Measurements from ENCODE around the gene MYBPH. TPM values are rescaled to one million over a fixed set of nuclear protein-coding genes. Genes with fewer than 3 reads are reported as not detected.

Gene MYBPH
- total RNA-seq, 1 donor from 2014 or later, result not detected

DNA sequence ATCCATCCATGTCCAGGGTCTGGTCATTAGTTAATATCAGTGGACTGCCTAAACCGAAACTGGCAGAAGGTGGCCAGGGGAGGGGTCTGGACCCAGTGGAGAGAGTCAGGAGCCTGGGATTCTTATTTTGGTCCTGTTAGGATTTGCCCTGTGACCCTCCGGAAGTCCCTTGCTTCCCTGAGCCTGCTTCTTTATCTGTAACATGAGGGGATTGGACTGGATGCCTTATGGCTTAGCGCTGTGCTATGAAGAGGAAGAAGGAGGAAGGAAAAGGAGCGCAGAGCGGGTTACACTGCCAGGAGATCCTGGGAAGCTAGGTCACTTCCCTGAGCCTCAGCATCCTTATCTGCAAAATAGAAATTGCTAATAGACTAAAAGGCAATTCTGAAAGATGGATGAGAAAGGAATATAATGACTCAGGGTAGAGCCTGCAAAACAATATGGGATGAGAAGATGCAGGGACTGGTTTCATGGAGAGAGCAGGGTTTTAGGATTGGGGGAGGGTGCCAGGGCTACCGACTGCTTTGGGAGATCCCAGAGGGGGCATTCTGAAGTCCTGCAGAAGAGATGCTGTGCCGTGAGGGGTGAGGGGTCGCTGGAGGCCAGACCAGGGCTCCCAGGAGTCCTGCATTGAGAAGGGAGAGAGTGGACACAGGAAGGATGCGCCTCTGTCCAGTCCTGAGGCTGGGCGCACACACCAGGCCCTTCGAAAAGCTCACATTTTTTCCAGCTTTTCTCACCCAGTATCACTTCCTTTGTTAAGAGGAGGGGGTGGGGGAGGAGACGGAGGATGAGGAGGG lies 48.6 kb downstream of the MYBPH start:
- H3K79me2 ChIP-seq (ENCODE audit: insufficient read depth, low read length), result no peaks in the 10 kb centered on the region
- H3K27ac ChIP-seq (ENCODE audit: low read depth, low read length), result no peak overlapping the region
- Mint-ChIP-seq H3K36me3 (ENCODE audit: low read depth, unreplicated experiment) (peaks cover 3% of the 10 kb centered on the region), H3K9me3 (ENCODE audit: unreplicated experiment) (no peaks in the 10 kb centered on the region), H3K4me1 (ENCODE audit: low read depth, unreplicated experiment) (peaks cover 13% of the 10 kb centered on the region), H3K27ac (ENCODE audit: unreplicated experiment) (peak overlapping the region; percentile 24), H3K27me3 (ENCODE audit: low read depth, unreplicated experiment) (peaks cover 56% of the 10 kb centered on the region), H3K4me3 (ENCODE audit: unreplicated experiment) (peak overlapping the region; percentile 84)
- H3K4me3 ChIP-seq (ENCODE audit: insufficient read depth, low read depth, low read length), result peak overlapping the region; percentile 61
- FAIRE-seq, result no peak
- no peaks in the 10 kb centered on the region for H3K36me3 ChIP-seq (ENCODE audit: insufficient read depth, low read length)
- H3K4me1 ChIP-seq (ENCODE audit: insufficient read depth, low read length), result peaks cover 11% of the 10 kb centered on the region
- DNase-seq (ENCODE audit: low read depth), result peak; percentile 33
- H3K27me3 ChIP-seq (ENCODE audit: insufficient read depth, low read length), result peaks cover 6% of the 10 kb centered on the region
- H2AFZ ChIP-seq (ENCODE audit: low read depth, low read length), result peak overlapping the region; percentile 88
- peaks cover 10% of the 10 kb centered on the region for H4K20me1 ChIP-seq (ENCODE audit: insufficient read depth, low read length)
- H3K9me3 ChIP-seq (ENCODE audit: insufficient read depth, low read depth, low read length), result no peaks in the 10 kb centered on the region
- H3K4me2 ChIP-seq (ENCODE audit: low read length), result peak overlapping the region; percentile 88
- peak overlapping the region; percentile 16 for H3K9ac ChIP-seq (ENCODE audit: low read length)
- TF ChIP-seq EZH2 (IDR thresholded peaks at IDR 0.05; ENCODE audit: insufficient read depth, low read length) (no peak), CTCF (IDR thresholded peaks at IDR 0.05; ENCODE audit: insufficient read depth, low read depth, low read length) (no peak)

DNA sequence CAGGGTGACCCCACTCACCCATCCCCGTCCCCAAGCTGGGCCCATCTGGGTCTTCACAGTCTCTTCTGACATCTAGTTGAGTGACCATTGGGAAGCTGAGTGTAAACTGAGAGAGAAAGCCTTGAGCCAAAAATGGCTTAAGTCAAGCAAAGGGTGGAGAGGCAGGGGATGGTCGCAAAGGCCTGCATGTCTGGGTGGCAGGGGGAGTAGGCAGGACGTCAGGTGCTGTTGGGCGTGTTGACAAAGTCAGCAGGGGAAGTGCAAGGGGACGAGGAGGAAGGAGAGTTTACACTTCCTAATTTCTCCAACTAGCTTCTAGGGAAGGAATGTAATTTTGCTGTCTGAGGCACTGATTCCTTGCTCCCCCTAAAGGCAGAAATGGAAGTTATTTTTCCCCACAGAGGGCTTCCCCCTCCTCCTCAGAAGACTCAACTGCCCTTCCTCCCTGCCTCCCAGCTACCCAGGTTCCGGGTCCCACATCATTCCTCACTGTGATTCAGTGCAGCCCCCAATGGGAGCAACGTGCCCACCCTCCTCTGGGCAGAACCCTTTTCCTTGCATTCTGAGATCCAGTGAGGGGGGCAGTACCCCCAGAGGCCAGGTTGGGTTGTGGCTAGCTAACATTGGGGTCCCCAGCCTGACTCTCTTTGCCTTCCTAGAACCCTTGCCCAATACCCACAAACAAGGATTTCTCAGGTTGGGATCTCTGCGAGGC lies 49.3 kb downstream of the MYBPH start:
- Histone ChIP-seq H3K79me2 (ENCODE audit: insufficient read depth, low read length) (no peaks in the 10 kb centered on the region), H3K4me3 (ENCODE audit: insufficient read depth, low read depth, low read length) (no peak overlapping the region), H3K9me3 (ENCODE audit: insufficient read depth, low read depth, low read length) (no peaks in the 10 kb centered on the region), H4K20me1 (ENCODE audit: insufficient read depth, low read length) (peaks cover 10% of the 10 kb centered on the region), H3K9ac (ENCODE audit: low read length) (no peak overlapping the region), H3K4me1 (ENCODE audit: insufficient read depth, low read length) (peaks cover 11% of the 10 kb centered on the region), H3K36me3 (ENCODE audit: insufficient read depth, low read length) (no peaks in the 10 kb centered on the region), H3K27ac (ENCODE audit: low read depth, low read length) (no peak overlapping the region), H3K4me2 (ENCODE audit: low read length) (no peak overlapping the region), H3K27me3 (ENCODE audit: insufficient read depth, low read length) (peaks cover 6% of the 10 kb centered on the region), H2AFZ (ENCODE audit: low read depth, low read length) (no peak overlapping the region)
- H3K27ac Mint-ChIP-seq (ENCODE audit: unreplicated experiment), result no peak overlapping the region
- peaks cover 13% of the 10 kb centered on the region for H3K4me1 Mint-ChIP-seq (ENCODE audit: low read depth, unreplicated experiment)
- peaks cover 3% of the 10 kb centered on the region for H3K36me3 Mint-ChIP-seq (ENCODE audit: low read depth, unreplicated experiment)
- H3K27me3 Mint-ChIP-seq (ENCODE audit: low read depth, unreplicated experiment), result peaks cover 61% of the 10 kb centered on the region
- TF ChIP-seq CTCF (IDR thresholded peaks at IDR 0.05; ENCODE audit: insufficient read depth, low read depth, low read length), result peak; percentile 42
- TF ChIP-seq EZH2 (IDR thresholded peaks at IDR 0.05; ENCODE audit: insufficient read depth, low read length), result no peak
- FAIRE-seq, result peak; percentile 83
- peak; percentile 6 for DNase-seq (ENCODE audit: low read depth)
- H3K9me3 Mint-ChIP-seq (ENCODE audit: unreplicated experiment), result no peaks in the 10 kb centered on the region
- H3K4me3 Mint-ChIP-seq (ENCODE audit: unreplicated experiment), result no peak overlapping the region

All from astrocyte (in vitro differentiated cells and primary cell).